HG02981 (cell line): ENCODE results near the gene PREPL.
"Not testable (repeated sequence)": the region's sequence is repeated elsewhere in the genome, so short reads cannot be mapped to it uniquely, and the experiment has no call there.

Experiments
- ATAC-seq: cut with Tn5 transposase; IDR thresholded peaks from one replicate; pipeline ENCODE4 v1.9.1; 2021; ENCODE audit warnings: mild to moderate bottlenecking, moderate library complexity; ENCODE audit not compliant: unreplicated experiment

Gene PREPL

DNA sequence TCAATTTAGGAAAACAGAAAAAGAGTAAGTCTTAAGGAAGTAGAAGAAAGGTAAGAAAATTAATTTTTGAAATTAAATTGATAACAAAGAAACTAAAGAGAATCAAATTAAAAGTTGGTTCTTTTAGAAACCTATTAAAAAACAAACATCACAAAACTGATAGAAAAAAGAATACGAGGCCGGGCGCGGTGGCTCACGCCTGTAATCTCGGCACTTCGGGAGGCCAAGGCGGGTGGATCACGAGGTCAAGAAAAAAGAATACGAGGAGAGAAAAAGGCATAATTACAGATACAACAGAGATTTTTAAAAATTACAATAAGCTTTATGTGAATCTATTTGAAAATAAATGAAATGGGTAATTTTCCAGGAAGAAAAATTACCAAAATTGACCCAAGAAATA is 11.8 kb downstream of the PREPL start:
- no peak for ATAC-seq

DNA sequence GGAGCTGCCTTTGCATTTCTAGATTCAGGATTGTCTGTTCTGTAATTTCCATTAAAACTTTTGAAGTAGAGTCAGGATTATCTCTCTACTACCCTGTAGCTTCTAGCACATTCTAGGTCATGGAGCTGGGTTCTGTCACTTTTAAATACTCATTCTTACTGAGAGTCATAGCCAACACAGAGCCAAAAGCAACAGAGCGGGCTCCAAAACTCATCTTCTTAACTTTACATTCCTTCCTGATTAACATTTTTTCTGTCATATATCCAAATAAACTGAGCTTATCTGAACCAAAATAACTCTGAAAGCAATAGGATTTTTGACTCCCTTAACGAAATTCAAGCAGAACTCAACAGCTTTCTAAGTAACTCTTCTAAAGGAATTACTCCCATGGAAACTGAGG is 12.9 kb downstream of the PREPL start:
- ATAC-seq = no peak

DNA sequence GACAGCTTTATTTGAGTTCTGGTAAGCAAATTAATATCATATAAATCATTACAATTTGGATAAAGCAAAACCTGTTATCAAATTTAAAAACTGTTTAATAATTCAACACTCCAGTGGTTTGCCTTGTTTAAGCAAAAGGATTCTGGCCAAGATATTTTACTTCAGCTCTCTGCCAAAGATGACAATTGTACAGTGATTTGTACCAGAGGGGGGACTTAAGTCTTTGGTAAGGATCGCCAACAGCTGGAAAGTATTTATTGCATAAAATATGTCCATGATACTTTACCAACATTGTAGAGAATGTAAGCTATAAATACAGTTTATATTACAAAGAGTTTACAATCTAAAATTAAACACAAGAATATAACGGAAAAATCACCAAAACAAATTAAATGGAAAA is 13.8 kb downstream of the PREPL start:
- no peak for ATAC-seq

DNA sequence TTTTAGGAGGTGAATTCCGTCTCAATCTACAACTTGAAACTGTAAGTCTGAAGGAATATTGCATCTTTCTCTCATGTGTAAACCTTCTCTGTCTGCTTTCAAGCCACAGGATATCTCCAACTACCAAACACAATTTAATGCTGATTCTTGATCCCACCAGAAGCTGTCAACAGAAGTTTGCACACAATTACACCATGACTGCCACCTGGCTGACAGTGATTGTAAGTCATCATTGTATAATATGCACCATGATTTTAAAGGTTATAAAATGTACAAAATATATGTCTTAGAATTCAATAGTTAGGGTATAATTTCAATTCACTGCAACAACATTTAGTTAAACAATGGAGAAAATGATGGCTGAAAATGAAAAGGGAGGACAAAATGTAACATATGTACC is 18.4 kb downstream of the PREPL start:
- ATAC-seq = no peak

DNA sequence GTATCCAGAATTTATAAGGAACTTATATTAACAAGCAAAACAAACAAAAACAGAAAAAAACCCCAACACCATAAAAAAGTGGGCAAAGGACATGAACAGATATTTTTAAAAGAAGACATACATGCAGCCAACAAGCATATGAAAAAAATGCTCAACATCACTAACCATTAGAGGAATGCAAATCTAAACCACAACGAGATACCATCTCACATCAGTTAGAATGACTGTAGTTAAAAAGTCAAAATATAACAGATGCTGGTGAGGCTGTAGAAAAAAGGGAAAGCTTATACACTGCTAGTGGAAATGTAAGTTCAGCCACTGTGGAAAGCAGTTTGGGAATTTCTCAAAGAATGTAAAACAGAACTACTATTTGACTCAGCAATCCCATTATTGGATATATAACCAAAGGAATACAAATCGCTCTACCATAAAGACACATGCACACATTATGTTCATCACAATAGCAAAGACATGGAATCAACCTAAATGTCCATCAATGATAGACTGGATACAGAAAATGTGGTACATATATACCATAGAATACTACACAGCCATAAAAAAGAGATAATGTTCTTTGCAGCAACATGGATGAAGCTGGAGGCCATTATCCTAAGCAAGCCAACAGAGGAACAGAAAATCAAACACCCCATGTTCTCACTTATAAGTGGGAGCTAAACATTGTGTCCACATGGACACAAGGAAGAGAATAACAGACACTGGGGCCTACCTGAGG is 25.3 kb downstream of the PREPL start:
- no peak for ATAC-seq

DNA sequence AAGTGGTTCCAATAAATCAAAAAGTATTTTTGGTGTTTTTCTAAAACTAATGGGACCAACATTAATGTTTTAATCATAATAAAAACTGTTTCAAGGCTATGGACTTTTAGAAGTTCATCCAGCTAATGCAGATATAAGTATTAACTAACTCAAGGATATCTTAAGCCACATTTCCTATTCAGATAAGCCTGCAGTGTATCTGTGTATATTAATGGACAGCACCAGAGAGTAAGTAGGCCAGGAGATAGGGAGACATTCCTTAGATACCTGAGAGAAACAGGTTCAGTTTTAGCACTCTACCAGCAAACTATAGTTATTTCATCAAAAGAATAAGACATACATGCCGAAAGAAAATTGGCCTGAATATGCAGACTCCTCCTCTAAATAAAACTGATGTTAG is 27.3 kb downstream of the PREPL start:
- ATAC-seq = no peak

DNA sequence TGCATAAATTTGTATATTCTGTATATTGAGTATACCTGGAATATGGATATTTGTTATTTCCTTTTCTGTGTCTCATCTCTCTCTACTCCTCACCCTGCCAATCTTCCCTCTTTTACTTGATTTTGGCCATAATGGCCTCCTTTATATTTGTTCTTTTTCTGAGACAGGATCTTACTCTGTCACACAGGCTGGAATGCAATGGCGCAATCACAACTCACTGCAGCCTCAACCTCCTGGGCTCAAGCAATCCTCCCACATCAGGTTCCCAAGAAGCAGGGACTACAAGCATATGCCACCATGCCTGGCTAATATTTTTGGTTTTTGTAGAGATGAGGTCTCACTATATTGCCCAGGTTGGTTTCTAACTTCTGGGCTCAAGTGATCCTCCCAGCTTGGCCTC is 30.5 kb downstream of the PREPL start:
- ATAC-seq = no peak

DNA sequence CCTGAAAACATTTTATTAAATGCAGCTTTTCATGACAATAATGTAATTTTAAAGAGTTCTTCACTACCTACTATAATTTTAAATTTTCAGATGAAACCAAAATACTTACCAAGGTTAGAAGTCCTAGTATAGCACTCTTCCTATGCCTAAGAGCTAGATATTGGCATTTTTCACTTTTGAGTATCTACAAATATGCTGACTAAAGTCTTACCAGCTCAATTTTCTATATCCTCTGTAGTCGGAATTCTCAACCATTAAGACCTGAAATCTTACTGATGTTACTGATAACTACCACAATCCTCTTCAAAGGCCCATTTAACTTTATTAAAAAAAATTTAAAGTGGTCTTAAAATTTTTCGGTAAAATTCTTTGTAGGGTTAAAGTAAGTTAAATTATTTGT is 32.0 kb downstream of the PREPL start:
- no peak for ATAC-seq

DNA sequence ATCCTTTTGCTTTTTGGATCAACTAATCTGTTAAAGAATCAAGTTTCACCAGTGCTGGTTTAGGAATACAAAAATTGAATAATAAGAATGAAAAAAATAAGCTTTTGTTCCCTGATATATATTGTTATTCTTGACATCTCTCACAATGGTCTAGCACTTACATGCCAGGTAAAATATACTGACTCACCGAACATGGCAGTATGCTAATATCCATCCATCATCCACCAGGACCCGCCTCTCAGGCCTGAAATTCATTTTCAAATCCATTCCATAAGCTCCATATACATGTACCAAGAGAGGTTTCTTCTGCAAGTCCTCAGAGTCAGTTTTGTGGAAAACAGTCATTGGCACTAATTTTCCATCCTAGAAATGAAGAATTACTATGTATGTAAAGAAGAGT is 32.5 kb downstream of the PREPL start:
- ATAC-seq = no peak

DNA sequence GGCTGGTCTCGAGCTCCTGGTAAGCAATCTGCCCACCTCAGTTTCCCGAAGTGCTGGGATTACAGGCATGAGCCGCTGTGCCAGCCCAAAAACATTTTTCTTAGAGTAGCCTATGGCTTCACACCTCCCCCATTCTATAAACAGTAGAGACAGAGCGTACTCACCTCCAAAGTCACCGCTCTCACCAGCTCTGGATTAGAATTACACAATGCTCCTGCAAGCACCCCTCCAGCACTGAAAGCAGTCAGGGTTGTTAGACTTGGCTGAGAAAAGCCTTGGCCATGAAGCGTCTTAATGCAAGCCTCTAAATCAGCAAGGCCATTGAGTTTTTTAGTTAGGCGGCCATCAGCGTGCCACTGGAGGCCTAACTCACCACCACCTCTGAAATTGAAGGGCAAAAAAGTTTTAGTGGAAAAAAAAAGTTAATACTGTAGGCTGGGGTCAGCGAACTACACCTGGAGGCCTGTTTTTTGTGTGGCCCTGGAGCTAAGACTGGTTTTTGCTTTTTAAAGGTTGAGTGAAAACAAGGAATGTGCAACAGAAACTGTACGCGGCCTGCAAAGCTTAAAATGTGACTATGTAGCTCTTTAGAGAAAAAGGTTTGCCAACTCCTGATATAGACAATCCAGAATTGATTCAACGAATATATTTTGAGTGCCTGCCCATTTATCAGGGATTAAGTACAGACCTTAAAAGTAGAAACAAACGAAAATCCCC is 34.6 kb downstream of the PREPL start:
- no peak for ATAC-seq

DNA sequence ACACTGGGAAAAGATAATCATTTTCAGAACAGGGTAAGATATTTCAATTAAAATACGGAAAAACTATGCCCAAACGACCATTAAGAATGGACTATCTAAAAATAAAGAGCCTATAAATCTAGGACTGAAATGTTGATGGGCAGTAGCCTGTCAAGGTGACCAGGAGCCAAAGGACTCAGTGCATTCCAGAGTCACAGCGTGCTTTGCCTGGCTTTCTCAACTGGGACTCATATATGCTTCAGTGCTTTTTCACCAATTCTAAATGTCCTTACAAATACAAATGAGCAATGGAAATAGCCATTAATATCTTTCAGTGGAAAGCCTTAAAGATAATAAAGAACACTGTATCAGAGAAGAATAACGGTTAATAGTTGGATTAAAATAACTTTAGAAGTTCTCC is 35.4 kb downstream of the PREPL start:
- no peak for ATAC-seq

DNA sequence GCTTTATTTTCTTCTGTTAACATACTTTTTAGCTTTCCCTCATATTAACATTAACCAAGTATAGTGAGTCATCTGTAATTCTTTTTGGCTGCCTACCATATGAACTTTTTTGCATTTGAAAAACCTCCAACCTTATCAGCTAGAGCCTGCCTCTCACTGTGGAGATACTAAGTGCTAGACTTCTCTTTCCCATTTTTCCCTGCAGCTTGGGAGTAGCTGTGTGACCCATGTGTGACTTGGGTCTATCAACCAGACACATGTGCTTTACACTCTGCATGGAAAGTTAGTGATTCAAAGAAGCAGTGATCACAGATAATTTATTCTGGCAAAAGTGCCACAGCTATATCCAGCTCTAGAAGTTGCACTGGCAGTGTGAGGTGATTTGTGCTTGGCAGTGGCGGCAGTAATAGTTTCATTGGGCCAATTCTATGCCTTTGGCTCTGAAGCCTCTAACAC is 36.3 kb downstream of the PREPL start:
- ATAC-seq = no peak

DNA sequence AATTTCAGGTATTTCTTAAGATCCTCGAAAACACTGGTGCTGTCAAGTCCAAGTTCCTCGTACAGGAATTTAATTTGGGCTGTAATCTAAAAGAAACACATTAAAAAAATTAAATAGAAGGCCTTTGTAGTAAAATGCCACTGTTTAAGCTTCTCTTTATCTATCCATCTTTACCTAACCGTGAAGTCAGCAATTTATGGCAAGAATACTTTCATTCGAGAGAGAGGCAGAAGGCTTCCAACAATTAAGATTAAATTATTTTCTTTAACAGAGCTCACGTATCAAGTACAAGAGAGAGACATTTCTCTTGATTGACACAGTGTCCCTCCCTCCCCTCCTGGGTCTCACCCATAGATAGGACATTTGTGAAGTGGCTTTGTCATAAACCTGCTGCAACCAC is 39.9 kb downstream of the PREPL start:
- ATAC-seq = no peak

DNA sequence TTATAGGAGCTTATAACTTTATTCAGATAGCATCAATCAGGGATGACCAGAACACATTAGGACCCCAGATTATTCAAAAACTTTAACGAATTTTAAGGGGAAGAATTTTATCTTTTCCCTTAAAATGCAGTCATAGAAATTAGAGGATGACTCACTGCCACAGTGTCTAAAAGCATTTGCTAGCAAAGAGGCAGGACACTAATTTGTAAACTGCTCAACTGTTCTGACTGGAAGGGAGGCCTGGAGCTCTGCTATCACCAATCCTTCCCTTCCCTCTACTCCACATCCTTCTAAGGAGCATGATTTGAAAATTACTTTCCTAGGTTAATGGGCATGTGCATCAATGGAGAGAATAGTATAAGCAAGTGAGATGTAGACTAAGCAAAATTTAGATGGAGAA is 40.5 kb downstream of the PREPL start:
- no peak for ATAC-seq

DNA sequence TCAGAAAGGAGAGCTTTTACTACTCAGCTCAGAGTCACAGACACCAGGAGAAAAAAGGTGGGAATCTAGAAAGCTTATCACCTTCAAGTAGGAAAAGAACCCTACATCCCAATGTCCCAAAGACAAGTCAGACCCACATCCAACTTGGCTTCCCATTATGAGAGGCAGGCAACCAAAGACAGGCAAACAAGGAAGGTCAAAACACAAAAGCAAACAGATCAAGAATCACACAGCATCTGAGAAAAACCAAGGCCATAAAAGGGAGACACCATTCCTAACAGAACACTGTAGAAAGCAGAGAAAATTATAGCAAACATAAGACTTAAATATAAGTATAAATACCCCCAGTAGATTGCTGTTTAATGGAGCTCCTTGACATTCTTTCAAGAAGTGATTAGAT is 45.3 kb downstream of the PREPL start:
- no peak for ATAC-seq

DNA sequence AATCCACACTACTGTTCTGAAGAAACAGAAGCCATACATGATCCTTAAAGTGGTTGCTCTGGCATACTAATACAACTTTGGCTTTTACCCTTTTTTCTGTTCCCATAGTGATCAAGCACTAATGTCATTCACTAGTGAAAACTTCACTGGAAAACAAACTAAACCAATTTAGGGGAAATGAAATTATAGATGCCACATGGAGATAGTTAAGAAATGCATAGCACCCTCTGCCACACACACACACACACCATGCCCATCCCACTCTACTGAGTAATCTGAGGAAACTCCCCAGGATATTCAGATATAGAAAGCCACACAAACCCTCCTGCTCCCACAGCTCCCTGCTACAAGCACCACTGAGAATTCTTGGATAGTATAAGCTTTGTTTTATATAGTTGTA is 46.9 kb downstream of the PREPL start:
- no peak for ATAC-seq

DNA sequence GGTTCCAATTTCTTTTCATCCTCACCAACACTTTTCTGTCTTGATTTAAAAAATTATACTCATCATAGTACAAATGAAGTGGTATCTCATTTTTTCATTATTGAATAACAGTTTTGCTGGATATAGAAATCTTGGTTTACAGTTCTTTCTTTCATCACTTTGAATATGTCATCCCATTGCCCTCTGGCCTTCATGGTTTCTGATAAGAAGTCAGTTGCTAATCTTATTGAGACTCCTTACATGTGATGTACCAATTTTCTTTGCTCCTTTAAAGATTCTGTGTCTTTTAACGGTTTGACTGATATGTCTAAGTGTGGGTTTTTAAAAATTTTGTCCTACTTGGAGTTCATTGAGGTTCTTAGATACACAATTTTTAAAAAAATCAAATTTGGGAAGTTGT is 51.0 kb downstream of the PREPL start:
- ATAC-seq = no peak

DNA sequence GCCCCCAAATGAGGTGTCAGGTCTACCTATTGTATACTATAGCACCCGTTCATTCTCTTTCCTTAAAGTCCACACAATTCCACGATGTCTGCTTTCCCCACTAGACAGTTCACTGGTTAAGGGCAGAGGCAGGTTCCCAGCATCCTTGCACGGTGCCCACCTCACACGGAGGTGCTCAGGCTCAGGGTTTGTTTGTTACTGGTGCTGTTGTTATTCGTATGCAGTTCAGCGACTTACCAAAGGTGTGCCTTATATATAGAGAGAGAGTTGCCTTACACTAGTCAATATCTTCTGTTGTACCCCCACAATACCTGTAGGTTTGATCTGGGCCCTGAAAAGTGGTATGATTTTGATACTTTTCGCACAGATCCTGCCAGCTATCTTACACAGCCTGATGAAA is 55.4 kb downstream of the PREPL start:
- no peak for ATAC-seq

DNA sequence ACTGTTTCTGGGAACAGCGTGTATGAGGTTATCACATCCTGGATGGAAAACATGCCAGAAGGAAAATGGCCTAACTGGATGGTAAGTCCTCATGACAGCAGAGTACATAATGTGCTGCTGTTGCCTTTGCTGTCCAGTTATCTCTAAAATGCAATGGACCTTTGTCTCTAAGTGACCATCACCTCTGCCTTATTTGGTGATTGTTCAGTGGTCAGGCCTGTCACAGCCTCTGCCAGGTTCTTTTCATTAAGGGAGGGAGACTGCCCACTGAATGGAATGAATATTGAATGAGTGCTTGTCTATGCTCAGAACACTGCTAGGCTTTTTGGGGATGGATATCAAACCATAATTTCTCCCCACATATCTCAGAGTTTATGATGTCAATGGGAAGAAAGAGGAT is 57.0 kb downstream of the PREPL start:
- no peak for ATAC-seq

DNA sequence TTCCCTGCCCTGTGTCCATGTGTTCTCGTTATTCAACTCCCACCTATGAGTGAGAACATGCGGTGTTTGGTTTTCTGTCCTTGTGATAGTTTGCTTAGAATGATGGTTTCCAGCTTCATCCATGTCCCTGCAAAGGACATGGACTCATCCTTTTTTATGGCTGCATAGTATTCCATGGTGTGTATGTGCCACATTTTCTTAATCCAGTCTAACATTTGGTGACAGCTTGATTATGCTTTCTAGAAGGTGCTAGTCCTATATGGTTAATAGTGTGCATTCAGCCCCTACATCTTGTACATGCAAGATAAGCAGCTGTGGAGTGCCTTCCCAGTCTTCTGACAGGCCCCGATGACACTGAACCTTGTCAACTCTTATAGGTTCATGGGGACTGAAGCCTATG is 57.5 kb downstream of the PREPL start:
- not testable (repeated sequence) for ATAC-seq

DNA sequence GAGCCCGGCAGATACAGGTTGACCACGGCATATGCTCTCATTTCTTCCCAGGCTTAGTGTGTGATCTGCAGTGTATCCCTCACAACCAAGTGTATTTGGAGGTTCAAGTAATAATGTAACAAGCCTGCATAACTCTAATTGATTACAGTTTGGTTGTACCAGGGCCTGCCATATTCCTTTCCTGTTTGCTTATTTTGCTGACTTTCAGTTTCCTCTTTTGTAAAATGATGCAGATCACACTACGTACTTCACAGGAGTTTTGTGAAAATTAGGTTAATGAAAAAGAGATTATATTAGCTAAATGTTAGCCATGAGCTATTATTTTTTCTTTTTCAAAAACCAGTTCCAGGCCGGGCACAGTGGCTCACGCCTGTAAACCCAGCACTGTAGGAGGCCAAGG is 60.2 kb downstream of the PREPL start:
- no peak for ATAC-seq

DNA sequence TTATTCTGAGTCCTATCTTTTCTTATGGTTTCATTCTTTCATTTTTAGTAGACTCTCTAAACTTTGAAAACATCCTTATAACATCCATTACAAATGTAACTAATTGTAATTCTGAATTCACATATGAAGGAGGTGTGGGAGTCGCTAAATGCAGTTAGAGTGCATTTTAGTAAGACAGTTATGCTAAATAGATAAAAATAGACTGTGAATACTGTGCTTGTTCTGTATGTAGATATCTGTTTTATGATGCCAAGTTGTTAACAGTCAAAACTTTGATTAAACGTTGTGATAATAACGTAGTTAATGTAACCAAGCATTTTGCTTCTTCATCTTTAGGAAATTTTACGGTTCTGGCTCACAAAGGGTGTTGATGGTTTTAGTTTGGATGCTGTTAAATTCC is 61.7 kb downstream of the PREPL start:
- ATAC-seq = no peak

DNA sequence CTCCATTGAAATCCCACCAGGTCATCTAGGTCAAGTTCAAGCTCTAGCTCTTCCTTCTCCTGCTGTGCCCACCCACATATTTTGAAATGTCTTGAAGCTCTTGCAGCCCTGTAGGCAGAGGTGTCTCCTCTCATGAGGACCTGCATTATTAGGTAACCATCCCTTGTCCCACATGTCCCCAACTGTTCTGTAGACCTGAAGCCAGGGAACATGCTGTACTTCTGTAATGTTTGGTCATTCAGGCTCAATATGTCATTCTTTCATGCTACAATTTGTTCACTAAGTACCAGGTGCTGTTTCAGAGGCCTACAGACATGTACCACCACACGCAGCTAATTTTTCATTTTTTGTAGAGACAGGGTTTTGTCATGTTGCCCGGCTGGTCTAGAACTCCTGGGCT is 63.9 kb downstream of the PREPL start:
- no peak for ATAC-seq
